ENCODE data around the gene MIXL1. TPM values are rescaled to one million over a fixed set of nuclear protein-coding genes. Genes with fewer than 3 reads are reported as not detected.
"Not testable (repeated sequence)": the region's sequence is repeated elsewhere in the genome, so short reads cannot be mapped to it uniquely, and the experiment has no call there.

MIXL1 gene
- total and polyA plus RNA-seq, 5 donors = not detected

GRCh38 chr1:226202246-226202645 is 21.2 kb upstream of the MIXL1 start:
- no peaks in the 10 kb centered on the region for H3K4me1 ChIP-seq (ENCODE audit: control insufficient read depth, insufficient read depth, low read length)
- intact Hi-C loops (cut with DNase I) = no loop called here
- no peaks in the 10 kb centered on the region for H3K27me3 ChIP-seq (ENCODE audit: control insufficient read depth, insufficient read depth)
- no peak overlapping the region for H3K4me3 ChIP-seq (ENCODE audit: low read length)
- no peaks in the 10 kb centered on the region for H3K9me3 ChIP-seq (ENCODE audit: control insufficient read depth, low read length)
- H3K27ac ChIP-seq (ENCODE audit: low read length) = no peak overlapping the region
- WGBS = 95% methylated on average over 3 of the region's 3 CpGs
- ATAC-seq = no peak
- no peak for DNase-seq

DNA sequence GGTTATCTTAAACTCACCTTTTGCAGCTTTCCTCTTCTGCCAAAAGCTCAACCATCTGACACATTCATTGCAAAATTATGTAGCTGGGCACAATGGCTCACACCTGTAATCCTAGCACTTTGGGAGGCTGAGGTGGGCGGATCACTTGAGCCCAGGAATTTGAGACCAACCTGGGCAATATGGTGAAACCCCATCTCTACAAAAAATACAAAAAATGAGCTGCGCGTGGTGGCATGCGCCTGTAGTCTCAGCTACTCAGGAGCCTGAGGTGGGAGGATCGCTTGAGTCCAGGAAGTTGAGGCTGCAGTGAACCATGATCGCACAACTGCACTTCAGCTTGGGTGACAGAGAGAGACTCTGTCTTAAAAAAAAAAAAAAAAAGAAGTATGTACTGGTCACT is 20.8 kb upstream of the MIXL1 start:
- H3K4me3 ChIP-seq (ENCODE audit: low read length); intact Hi-C loops (cut with DNase I); H3K9me3 ChIP-seq (ENCODE audit: control insufficient read depth, low read length); DNase-seq; ATAC-seq; H3K27me3 ChIP-seq (ENCODE audit: control insufficient read depth, insufficient read depth); H3K4me1 ChIP-seq (ENCODE audit: control insufficient read depth, insufficient read depth, low read length); H3K27ac ChIP-seq (ENCODE audit: low read length): not testable (repeated sequence)
- WGBS = 88% methylated on average over 6 of the region's 6 CpGs

GRCh38 chr1:226203240-226203639 is 20.2 kb upstream of the MIXL1 start:
- ATAC-seq = no peak

GRCh38 chr1:226203655-226204054 is 19.8 kb upstream of the MIXL1 start:
- no peaks in the 10 kb centered on the region for H3K4me1 ChIP-seq (ENCODE audit: control insufficient read depth, insufficient read depth, low read length)
- H3K9me3 ChIP-seq (ENCODE audit: control insufficient read depth, low read length) = no peaks in the 10 kb centered on the region
- H3K4me3 ChIP-seq (ENCODE audit: low read length) = no peak overlapping the region
- 74% methylated on average over 4 of the region's 4 CpGs for whole genome bisulfite sequencing
- intact Hi-C loops (cut with DNase I) = no loop called here
- no peak overlapping the region for H3K27ac ChIP-seq (ENCODE audit: low read length)
- DNase-seq (no peak), ATAC-seq (no peak)
- H3K27me3 ChIP-seq (ENCODE audit: control insufficient read depth, insufficient read depth) = no peaks in the 10 kb centered on the region

More at GRCh38 chr1:226203240-226203639, 20.2 kb upstream of the MIXL1 start:
- DNase-seq = no peak
- H3K27ac ChIP-seq (ENCODE audit: low read length) = no peak overlapping the region
- intact Hi-C loops (cut with DNase I) = no loop called here
- no peaks in the 10 kb centered on the region for H3K9me3 ChIP-seq (ENCODE audit: control insufficient read depth, low read length)
- H3K27me3 ChIP-seq (ENCODE audit: control insufficient read depth, insufficient read depth) = no peaks in the 10 kb centered on the region
- 72% methylated on average over 1 of the region's 1 CpG for whole genome bisulfite sequencing
- H3K4me1 ChIP-seq (ENCODE audit: control insufficient read depth, insufficient read depth, low read length) = no peaks in the 10 kb centered on the region
- H3K4me3 ChIP-seq (ENCODE audit: low read length) = no peak overlapping the region

DNA sequence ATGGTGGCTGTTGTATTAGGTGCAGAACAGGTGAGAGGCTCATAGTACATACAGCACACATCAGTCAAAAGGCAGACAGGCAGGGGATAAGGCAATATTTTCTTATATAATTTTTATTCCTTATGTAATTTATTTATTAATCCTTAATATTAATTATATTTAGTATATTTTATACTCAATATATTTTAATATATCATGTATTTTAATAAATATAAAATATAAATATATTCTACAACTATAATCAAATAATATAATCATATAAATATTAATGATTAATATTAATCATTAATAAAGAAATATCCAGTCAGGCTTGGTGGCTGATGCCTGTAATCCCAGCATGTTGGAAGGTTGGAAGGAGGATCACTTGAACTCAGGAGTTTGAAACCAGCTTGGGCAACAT is 19.3 kb upstream of the MIXL1 start:
- no peaks in the 10 kb centered on the region for H3K9me3 ChIP-seq (ENCODE audit: control insufficient read depth, low read length)
- H3K27me3 ChIP-seq (ENCODE audit: control insufficient read depth, insufficient read depth) = no peaks in the 10 kb centered on the region
- DNase-seq (no peak), ATAC-seq (no peak)
- H3K4me3 ChIP-seq (ENCODE audit: low read length) = no peak overlapping the region
- H3K27ac ChIP-seq (ENCODE audit: low read length) = no peak overlapping the region
- intact Hi-C loops (cut with DNase I) = no loop called here
- no peaks in the 10 kb centered on the region for H3K4me1 ChIP-seq (ENCODE audit: control insufficient read depth, insufficient read depth, low read length)

- intact Hi-C loops (cut with DNase I) = no loop called here
- WGBS = 92% methylated on average over 5 of the region's 5 CpGs
- H3K9me3 ChIP-seq (ENCODE audit: control insufficient read depth, low read length) = no peaks in the 10 kb centered on the region
- H3K27me3 ChIP-seq (ENCODE audit: control insufficient read depth, insufficient read depth) = no peaks in the 10 kb centered on the region
- ATAC-seq (no peak), DNase-seq (no peak)
- no peak overlapping the region for H3K27ac ChIP-seq (ENCODE audit: low read length)
- H3K4me3 ChIP-seq (ENCODE audit: low read length) = no peak overlapping the region
- no peaks in the 10 kb centered on the region for H3K4me1 ChIP-seq (ENCODE audit: control insufficient read depth, insufficient read depth, low read length)
These were observed 16.4 kb upstream of the MIXL1 start for GRCh38 chr1:226207048-226207447.

DNA sequence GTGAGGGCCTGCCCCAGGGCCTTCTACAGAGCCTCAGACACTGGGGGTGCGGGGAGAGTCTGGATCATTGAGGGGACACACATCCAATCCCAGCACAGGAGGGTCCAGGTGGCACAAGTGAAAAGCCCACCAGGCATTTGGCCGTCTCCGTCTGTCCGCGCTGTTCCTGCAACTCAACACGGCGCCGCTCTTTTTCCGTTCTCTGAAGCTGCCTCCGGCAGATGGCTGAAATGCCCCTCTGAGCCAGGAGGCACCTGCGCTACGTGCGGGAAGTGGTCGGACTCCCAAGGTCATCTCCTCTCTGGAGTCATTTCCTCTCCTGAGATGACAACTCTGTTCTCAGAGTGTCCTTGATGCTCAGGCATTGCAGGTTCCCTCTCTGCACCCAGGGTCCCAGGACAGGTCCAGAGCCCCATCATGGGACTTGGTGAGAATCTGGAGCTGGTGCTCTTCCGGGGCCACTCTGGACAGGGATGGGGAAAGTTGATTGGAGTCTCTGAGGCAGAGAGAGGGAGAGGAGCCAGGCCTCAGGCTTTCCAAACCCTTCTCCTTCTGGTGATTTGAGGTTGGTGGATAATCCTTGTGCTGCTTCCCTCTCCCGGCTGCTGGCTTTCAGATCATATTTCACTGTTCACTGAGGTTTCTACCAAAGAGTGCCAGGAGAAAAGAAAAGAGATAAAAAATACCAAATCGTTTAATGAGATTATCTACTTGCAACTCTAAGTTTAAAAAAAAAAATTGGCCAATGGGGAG is 14.0 kb upstream of the MIXL1 start:
- no peaks in the 10 kb centered on the region for H3K27me3 ChIP-seq (ENCODE audit: control insufficient read depth, insufficient read depth)
- WGBS = 75% methylated on average over 17 of the region's 17 CpGs
- H3K4me1 ChIP-seq (ENCODE audit: control insufficient read depth, insufficient read depth, low read length) = no peaks in the 10 kb centered on the region
- ATAC-seq (no peak), DNase-seq (no peak)
- H3K4me3 ChIP-seq (ENCODE audit: low read length) = no peak overlapping the region
- H3K9me3 ChIP-seq (ENCODE audit: control insufficient read depth, low read length) = no peaks in the 10 kb centered on the region
- no peak overlapping the region for H3K27ac ChIP-seq (ENCODE audit: low read length)
- intact Hi-C loops (cut with DNase I) = no loop called here

DNA sequence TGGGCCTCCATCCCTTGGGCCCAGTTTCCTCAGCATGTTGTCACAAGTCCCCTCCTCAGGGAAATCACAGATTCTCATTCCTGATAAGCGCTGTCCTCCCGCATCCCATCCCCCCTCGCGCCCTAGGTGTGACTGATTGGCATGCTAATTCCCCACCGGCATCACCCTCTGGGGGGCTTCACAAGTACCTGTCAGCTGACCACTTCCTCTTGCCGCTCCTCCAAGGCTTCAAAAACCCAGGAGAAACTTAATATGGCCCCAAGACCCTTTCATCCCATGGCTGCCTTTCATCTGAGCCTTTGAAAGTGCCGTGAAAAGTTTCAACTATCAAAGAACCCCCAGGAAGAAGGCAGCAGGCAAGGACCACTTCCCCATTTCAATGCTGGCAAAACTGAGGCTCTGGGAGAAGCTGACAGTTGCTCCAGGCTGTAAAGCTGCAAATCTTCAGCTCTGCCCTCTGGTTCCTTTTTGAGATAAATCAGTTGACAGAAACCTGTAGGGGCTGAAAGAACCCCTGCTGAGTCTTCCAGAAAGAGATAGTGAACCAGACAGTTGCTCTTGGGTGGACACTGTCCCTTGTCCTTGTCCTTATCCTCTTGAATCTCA is 12.8 kb upstream of the MIXL1 start:
- no peaks in the 10 kb centered on the region for H3K9me3 ChIP-seq (ENCODE audit: control insufficient read depth, low read length)
- no peak overlapping the region for H3K27ac ChIP-seq (ENCODE audit: low read length)
- ATAC-seq (no peak), DNase-seq (no peak)
- no peaks in the 10 kb centered on the region for H3K27me3 ChIP-seq (ENCODE audit: control insufficient read depth, insufficient read depth)
- H3K4me1 ChIP-seq (ENCODE audit: control insufficient read depth, insufficient read depth, low read length) = no peaks in the 10 kb centered on the region
- H3K4me3 ChIP-seq (ENCODE audit: low read length) = no peak overlapping the region
- 59% methylated on average over 7 of the region's 7 CpGs for WGBS
- intact Hi-C loops (cut with DNase I) = no loop called here

- DNase-seq = no peak
- 70% methylated on average over 5 of the region's 5 CpGs for WGBS
- Histone ChIP-seq H3K27ac (ENCODE audit: low read length) (no peak overlapping the region), H3K27me3 (ENCODE audit: control insufficient read depth, insufficient read depth) (no peaks in the 10 kb centered on the region), H3K9me3 (ENCODE audit: control insufficient read depth, low read length) (no peaks in the 10 kb centered on the region), H3K4me3 (ENCODE audit: low read length) (no peak overlapping the region), H3K4me1 (ENCODE audit: control insufficient read depth, insufficient read depth, low read length) (no peaks in the 10 kb centered on the region)
- intact Hi-C loops (cut with DNase I) = no loop called here
- no peak for ATAC-seq
These were observed 12.2 kb upstream of the MIXL1 start for GRCh38 chr1:226211181-226211821.

DNA sequence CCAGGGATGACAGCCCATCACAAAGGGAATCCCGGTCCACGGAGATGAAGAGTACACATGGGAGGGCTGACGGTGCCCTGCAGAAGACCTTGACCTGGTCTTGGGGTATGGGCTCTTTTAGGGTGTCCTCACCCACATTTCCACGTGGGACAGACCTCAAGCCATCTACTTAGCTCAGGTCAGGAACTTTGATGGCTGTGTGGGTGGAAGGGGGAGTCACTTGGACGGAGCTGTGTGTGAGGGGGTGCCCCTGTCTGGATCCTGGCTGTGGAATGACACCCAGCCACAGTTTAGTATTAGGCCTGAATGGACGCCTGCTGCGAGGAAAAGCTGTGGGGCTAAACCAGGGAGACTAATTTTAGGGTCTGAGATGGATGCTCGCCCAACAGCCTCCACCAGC is 10.9 kb upstream of the MIXL1 start:
- ATAC-seq = no peak
- Histone ChIP-seq H3K27me3 (ENCODE audit: control insufficient read depth, insufficient read depth) (no peaks in the 10 kb centered on the region), H3K4me1 (ENCODE audit: control insufficient read depth, insufficient read depth, low read length) (no peaks in the 10 kb centered on the region), H3K27ac (ENCODE audit: low read length) (no peak overlapping the region), H3K4me3 (ENCODE audit: low read length) (no peak overlapping the region), H3K9me3 (ENCODE audit: control insufficient read depth, low read length) (no peaks in the 10 kb centered on the region)
- intact Hi-C loops (cut with DNase I) = no loop called here
- DNase-seq = no peak
- WGBS = 84% methylated on average over 8 of the region's 8 CpGs

DNA sequence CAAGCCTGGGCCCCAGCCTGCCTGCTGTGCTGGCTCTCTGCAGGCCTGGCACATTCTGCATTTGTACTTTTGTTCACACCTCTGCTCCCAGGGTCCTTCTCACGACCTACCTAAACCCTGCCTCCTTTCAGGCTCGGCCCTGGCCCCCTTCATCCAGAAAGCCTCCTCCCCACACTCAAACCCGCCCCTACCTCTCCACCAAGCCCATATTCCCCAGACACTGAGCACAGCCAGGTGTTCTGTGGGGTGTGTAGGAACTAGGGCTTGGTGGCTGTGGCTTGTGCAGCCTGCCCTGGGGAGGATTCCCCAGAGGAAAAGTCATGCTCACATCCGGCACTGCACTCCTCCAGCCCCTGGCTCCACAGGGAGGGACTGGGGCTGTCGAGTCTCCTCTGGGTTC is 8.2 kb upstream of the MIXL1 start:
- no peaks in the 10 kb centered on the region for H3K27me3 ChIP-seq (ENCODE audit: control insufficient read depth, insufficient read depth)
- H3K4me1 ChIP-seq (ENCODE audit: control insufficient read depth, insufficient read depth, low read length) = no peaks in the 10 kb centered on the region
- no peak overlapping the region for H3K4me3 ChIP-seq (ENCODE audit: low read length)
- H3K27ac ChIP-seq (ENCODE audit: low read length) = no peak overlapping the region
- ATAC-seq (no peak), DNase-seq (no peak)
- H3K9me3 ChIP-seq (ENCODE audit: control insufficient read depth, low read length) = no peaks in the 10 kb centered on the region
- intact Hi-C loops (cut with DNase I) = no loop called here
- 57% methylated on average over 5 of the region's 5 CpGs for WGBS
